GM13977 (cell line): ENCODE measurements around the gene TMEM214.

Source experiments
- DNase-seq: peaks from one replicate; pipeline ENCODE4 v3.0.0; 2012; ENCODE audit warnings: low spot score
- in situ Hi-C: fragments of 300-500 bp; cut with MboI; formaldehyde crosslinking; loops from one replicate; pipeline ENCODE4 v1.12.0; 2022; ENCODE audit warnings: low sequenced_read_pairs, low pct_unique_long_range_greater_than_20kb, mixed read lengths, inconsistent platforms; ENCODE audit not compliant: unreplicated experiment
- TF ChIP-seq, protein P1 (sequence below): IDR thresholded peaks from 2 replicates; pipeline ENCODE4 v1.5.1; 2012; ENCODE audit warnings: mild to moderate bottlenecking, control low read depth; ENCODE audit not compliant: insufficient read depth; ENCODE audit errors: extremely low read depth, missing control alignments

TMEM214 gene

DNA sequence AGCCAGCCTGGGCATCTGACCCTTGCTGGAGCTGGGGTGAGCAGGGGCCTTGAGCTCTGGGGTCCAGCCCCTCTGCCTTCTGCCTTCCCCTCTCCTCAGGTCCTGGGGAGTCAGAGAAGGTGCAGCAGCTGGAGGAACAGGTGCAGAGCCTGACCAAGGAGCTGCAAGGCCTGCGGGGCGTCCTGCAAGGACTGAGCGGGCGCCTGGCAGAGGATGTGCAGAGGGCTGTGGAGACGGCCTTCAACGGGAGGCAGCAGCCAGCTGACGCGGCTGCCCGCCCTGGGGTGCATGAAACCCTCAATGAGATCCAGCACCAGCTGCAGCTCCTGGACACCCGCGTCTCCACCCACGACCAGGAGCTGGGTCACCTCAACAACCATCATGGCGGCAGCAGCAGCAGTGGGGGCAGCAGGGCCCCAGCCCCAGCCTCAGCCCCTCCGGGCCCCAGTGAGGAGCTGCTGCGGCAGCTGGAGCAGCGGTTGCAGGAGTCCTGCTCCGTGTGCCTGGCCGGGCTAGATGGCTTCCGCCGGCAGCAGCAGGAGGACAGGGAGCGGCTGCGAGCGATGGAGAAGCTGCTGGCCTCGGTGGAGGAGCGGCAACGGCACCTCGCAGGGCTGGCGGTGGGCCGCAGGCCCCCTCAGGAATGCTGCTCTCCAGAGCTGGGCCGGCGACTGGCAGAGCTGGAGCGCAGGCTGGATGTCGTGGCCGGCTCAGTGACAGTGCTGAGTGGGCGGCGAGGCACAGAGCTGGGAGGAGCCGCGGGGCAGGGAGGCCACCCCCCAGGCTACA is 49.4 kb downstream of the TMEM214 start:
- no peak for DNase-seq
- in situ Hi-C loops: no loop called here
- TF ChIP-seq, protein P1, sequence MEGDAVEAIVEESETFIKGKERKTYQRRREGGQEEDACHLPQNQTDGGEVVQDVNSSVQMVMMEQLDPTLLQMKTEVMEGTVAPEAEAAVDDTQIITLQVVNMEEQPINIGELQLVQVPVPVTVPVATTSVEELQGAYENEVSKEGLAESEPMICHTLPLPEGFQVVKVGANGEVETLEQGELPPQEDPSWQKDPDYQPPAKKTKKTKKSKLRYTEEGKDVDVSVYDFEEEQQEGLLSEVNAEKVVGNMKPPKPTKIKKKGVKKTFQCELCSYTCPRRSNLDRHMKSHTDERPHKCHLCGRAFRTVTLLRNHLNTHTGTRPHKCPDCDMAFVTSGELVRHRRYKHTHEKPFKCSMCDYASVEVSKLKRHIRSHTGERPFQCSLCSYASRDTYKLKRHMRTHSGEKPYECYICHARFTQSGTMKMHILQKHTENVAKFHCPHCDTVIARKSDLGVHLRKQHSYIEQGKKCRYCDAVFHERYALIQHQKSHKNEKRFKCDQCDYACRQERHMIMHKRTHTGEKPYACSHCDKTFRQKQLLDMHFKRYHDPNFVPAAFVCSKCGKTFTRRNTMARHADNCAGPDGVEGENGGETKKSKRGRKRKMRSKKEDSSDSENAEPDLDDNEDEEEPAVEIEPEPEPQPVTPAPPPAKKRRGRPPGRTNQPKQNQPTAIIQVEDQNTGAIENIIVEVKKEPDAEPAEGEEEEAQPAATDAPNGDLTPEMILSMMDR: no peak

DNA sequence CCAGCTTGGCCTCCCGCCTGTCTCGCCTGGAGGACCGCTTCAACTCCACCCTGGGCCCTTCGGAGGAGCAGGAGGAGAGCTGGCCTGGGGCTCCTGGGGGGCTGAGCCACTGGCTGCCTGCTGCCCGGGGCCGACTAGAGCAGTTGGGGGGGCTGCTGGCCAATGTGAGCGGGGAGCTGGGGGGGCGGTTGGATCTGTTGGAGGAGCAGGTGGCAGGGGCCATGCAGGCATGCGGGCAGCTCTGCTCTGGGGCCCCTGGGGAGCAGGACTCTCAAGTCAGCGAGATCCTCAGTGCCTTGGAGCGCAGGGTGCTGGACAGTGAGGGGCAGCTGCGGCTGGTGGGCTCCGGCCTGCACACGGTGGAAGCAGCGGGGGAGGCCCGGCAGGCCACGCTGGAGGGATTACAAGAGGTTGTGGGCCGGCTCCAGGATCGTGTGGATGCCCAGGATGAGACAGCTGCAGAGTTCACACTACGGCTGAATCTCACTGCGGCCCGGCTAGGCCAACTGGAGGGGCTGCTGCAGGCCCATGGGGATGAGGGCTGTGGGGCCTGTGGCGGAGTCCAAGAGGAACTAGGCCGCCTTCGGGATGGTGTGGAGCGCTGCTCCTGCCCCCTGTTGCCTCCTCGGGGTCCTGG is 50.1 kb downstream of the TMEM214 start:
- no peak for DNase-seq
- TF ChIP-seq, protein P1: no peak
- in situ Hi-C loops: no loop called here

DNA sequence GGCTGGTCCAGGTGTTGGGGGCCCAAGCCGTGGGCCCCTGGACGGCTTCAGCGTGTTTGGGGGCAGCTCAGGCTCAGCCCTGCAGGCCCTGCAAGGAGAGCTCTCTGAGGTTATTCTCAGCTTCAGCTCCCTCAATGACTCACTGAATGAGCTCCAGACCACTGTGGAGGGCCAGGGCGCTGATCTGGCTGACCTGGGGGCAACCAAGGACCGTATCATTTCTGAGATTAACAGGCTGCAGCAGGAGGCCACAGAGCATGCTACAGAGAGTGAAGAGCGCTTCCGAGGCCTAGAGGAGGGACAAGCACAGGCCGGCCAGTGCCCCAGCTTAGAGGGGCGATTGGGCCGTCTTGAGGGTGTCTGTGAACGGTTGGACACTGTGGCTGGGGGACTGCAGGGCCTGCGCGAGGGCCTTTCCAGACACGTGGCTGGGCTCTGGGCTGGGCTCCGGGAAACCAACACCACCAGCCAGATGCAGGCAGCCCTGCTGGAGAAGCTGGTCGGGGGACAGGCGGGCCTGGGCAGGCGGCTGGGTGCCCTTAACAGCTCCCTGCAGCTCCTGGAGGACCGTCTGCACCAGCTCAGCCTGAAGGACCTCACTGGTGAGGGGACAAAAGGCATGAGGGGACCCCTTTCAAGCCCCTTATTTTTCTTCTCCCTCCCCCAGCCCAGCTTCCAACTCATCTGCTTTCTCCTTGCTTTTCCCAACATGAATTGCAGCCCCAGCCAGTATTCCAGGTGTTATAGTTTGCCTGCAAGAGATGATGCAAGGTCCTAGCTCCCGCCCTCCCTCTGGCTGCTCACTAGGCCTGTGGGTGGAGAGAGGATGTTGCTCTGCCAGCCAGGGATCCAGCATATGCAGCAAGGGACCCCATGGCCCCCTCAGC is 50.9 kb downstream of the TMEM214 start:
- no peak for DNase-seq
- in situ Hi-C loops: no loop called here
- TF ChIP-seq, protein P1: no peak

DNA sequence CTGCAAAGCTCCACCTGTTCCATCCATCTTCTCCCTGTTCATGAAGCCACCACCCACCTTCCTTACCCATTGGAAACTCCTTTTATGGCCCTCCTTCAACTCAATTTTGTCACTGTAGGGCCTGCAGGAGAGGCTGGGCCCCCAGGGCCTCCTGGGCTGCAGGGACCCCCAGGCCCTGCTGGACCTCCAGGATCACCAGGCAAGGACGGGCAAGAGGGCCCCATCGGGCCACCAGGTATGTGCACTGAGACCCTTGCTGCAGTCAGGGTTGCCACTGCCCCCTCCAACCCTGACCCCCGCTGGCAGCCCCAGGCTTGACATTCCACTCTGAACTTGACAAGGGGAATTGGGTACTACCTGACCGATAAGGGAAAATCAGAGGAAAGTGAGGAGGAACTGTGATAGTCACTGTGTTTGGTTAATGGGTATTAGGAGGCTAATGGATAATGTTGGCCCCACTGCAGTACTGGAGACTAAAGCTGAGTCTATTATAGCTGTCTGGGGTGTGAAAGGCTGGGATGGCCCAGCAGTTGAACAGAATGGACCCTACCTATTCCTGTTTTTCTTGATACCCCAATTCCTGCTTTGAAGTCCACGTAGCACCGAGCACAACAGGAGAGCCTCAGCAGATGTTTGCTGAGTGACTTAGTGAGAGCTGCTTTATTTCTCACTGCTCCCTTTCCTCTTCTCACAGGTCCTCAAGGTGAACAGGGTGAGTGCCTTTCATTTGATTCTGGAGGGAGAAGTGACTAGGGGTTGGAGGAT is 51.7 kb downstream of the TMEM214 start:
- in situ Hi-C loops: no loop called here
- TF ChIP-seq, protein P1: no peak
- no peak for DNase-seq

DNA sequence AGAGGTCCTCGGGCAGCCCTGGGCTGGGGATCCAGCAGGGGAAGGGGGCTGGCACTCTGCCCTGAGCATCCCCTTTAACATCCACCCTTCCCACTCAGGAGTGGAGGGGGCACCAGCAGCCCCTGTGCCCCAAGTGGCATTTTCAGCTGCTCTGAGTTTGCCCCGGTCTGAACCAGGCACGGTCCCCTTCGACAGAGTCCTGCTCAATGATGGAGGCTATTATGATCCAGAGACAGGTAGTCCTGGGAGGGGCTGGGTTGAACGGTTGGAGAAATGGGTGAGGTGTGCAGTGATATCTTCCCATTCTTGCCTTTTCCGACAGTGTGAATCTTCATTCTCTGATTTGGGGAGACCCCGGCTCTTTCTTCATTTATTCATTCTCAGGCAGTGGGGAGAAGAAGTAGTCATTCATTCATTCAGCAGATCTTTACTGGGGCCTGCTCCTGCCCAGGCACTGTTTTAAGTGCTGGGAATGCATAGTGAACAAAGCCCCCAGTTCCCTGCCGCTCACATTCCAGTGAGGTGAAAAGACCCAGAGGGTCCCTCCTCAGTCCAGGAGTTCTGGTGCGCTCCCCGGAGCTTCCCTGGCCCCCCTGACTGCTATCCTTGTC is 52.4 kb downstream of the TMEM214 start:
- TF ChIP-seq, protein P1: no peak
- in situ Hi-C loops: no loop called here
- no peak for DNase-seq
